ENCODE measurements around the gene SCTR. TPM values are rescaled to one million over a fixed set of nuclear protein-coding genes. Genes with fewer than 3 reads are reported as not detected.

The SCTR gene
- total and polyA plus RNA-seq, 10 donors = 0.39 to 0.54 (median 0.47) TPM; not detected in 6

DNA sequence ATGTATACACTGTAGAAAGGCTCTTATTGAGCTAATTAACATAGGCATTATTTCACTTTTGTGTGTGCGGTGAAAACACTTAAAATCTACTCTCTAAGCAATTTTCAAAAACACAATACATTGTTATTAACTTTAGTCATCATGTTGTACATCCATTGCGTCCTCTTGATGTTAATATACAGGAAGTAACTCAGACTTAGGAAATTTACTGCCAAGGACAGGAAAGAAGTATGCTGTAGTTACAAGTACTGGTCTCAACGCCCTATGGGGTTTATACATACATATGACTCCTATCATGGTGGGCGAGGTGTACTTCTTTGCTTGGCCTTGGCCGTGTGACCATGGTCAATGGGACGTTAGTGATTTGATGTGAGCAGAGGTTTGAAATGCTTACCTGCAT lies 15.5 kb downstream of the SCTR start:
- TF ChIP-seq POLR2AphosphoS5 (IDR thresholded peaks at IDR 0.05) (no peak), POLR2A (IDR thresholded peaks at IDR 0.05) (no peak)
- TF ChIP-seq, protein P1, sequence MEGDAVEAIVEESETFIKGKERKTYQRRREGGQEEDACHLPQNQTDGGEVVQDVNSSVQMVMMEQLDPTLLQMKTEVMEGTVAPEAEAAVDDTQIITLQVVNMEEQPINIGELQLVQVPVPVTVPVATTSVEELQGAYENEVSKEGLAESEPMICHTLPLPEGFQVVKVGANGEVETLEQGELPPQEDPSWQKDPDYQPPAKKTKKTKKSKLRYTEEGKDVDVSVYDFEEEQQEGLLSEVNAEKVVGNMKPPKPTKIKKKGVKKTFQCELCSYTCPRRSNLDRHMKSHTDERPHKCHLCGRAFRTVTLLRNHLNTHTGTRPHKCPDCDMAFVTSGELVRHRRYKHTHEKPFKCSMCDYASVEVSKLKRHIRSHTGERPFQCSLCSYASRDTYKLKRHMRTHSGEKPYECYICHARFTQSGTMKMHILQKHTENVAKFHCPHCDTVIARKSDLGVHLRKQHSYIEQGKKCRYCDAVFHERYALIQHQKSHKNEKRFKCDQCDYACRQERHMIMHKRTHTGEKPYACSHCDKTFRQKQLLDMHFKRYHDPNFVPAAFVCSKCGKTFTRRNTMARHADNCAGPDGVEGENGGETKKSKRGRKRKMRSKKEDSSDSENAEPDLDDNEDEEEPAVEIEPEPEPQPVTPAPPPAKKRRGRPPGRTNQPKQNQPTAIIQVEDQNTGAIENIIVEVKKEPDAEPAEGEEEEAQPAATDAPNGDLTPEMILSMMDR (IDR thresholded peaks at IDR 0.05 in 8 of 11, conservative IDR thresholded peaks at IDR 0.05 in 3 of 11) = no peak
- Histone ChIP-seq H3K27me3 (replicated peaks in 1 of 7) (peaks cover 0 to 15% (median 0%) of the 10 kb centered on the region in 7 donors), H3K36me3 (no peaks in the 10 kb centered on the region), H3K27ac (no peak overlapping the region), H3K4me1 (no peaks in the 10 kb centered on the region), H3K4me3 (no peak overlapping the region), H3K9me3 (no peaks in the 10 kb centered on the region)
- DNase-seq = no peak
- intact Hi-C loops (cut with DNase I; ENCODE audit: low total_unique reads) = no loop called here
- 57 to 71% (median 64%) methylated on average over 6 of the region's 6 CpGs for WGBS, 5 donors

DNA sequence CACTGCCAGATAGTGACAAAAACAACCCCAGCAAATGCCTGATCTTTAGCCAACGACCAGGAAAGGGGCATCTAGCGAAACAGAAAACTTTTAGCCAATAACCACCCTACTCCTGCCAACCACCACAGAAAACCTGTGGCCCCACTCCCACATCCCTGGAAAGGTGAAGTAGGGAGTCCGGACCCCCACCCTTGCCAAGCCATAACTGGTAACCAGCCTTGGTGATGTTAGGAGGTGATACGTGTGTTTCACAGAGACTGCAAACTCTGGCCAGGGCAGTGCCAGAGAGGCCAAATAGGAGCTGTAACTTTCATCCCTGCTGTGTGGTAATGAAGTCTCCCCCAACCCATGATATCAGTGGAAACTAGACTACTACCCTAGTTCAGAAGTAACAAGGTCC lies 27.6 kb downstream of the SCTR start:
- intact Hi-C loops (cut with DNase I; ENCODE audit: low total_unique reads) = no loop called here
- Histone ChIP-seq H3K27me3 (replicated peaks in 1 of 7) (peaks cover 0 to 36% (median 4%) of the 10 kb centered on the region in 7 donors), H3K27ac (no peak overlapping the region), H3K4me1 (no peaks in the 10 kb centered on the region), H3K36me3 (no peaks in the 10 kb centered on the region), H3K4me3 (no peak overlapping the region), H3K9me3 (peaks cover 4 to 40% (median 27%) of the 10 kb centered on the region in 8 donors)
- DNase-seq = no peak
- TF ChIP-seq, protein P1 (IDR thresholded peaks at IDR 0.05 in 8 of 11, conservative IDR thresholded peaks at IDR 0.05 in 3 of 11) = no peak
- TF ChIP-seq POLR2AphosphoS5 (IDR thresholded peaks at IDR 0.05) (no peak), POLR2A (IDR thresholded peaks at IDR 0.05) (no peak)
- 74 to 87% (median 83%) methylated on average over 4 of the region's 4 CpGs for WGBS, 5 donors

DNA sequence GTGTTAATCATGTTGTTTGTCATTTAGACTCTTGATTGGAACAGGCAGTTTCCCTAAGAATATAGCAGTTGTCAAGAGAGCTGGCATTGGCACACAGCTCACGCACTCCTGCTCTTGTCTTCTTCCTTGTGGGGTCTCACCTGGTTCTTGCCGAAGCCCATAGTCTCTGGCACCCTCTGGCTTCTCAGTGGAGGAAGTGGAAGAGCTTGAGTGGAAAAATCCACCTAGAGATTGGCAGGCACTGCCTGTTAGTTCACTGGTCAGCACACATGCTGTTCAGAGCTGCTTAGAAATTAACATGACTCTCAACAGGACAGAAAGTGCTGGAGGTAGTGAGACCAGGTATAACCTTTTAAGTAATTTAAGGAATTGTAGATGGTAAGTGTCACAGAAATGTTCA lies 28.3 kb downstream of the SCTR start:
- 84 to 90% (median 87%) methylated on average over 2 of the region's 2 CpGs for WGBS, 5 donors
- Histone ChIP-seq H3K4me3 (no peak overlapping the region), H3K27me3 (replicated peaks in 1 of 7) (peaks cover 0 to 35% (median 4%) of the 10 kb centered on the region in 7 donors), H3K27ac (no peak overlapping the region), H3K36me3 (no peaks in the 10 kb centered on the region), H3K4me1 (no peaks in the 10 kb centered on the region), H3K9me3 (peaks cover 4 to 32% (median 22%) of the 10 kb centered on the region in 8 donors)
- TF ChIP-seq, protein P1 (IDR thresholded peaks at IDR 0.05 in 8 of 11, conservative IDR thresholded peaks at IDR 0.05 in 3 of 11) = no peak
- TF ChIP-seq POLR2AphosphoS5 (IDR thresholded peaks at IDR 0.05) = no peak
- TF ChIP-seq POLR2A (IDR thresholded peaks at IDR 0.05) = no peak
- intact Hi-C loops (cut with DNase I; ENCODE audit: low total_unique reads) = no loop called here
- DNase-seq = no peak

DNA sequence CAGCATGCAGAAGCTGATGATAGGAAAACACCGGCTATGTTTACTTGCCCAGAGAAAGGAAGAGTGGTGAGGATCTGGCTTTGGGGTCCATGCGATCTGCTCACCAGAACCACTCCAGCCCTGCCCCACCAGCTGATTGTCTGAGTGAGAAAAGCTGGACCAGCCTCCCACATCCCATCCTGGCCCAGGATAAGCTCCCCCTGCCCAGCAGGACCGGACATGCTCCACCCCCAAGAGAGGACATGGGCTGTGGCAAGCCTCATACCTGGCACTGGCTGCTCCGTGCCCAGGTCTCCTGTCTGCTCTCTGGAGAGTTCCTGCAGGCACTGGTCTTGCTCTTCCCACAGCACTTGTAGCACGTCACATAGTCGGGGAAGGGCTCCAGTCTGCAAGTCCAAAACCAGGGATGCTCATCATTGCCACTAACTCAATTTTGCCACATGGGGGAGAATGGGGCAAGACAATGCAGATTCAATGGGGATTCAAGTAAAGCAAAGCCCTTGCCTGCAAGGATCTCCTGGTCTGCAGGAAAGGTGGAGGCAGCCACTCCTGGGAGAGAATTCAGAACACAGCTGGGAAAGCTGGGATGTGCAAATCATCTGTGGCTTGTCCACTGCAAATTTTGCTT lies 30.0 kb downstream of the SCTR start:
- H3K36me3 ChIP-seq = no peaks in the 10 kb centered on the region
- DNase-seq = no peak
- intact Hi-C loops (cut with DNase I; ENCODE audit: low total_unique reads) = no loop called here
- no peak for TF ChIP-seq POLR2AphosphoS5 (IDR thresholded peaks at IDR 0.05)
- TF ChIP-seq, protein P1 (IDR thresholded peaks at IDR 0.05 in 8 of 11, conservative IDR thresholded peaks at IDR 0.05 in 3 of 11) = no peak
- no peak for TF ChIP-seq POLR2A (IDR thresholded peaks at IDR 0.05)
- H3K27me3 ChIP-seq (replicated peaks in 1 of 7) = peaks cover 0 to 35% (median 4%) of the 10 kb centered on the region in 7 donors
- H3K9me3 ChIP-seq = peaks cover 0 to 16% (median 7%) of the 10 kb centered on the region in 8 donors
- H3K4me3 ChIP-seq = no peak overlapping the region
- no peak overlapping the region for H3K27ac ChIP-seq
- no peaks in the 10 kb centered on the region for H3K4me1 ChIP-seq
- 84 to 92% (median 87%) methylated on average over 6 of the region's 6 CpGs for WGBS, 5 donors
